B cell (primary cell): ENCODE measurements around the gene CCN5. TPM values are rescaled to one million over a fixed set of nuclear protein-coding genes. Genes with fewer than 3 reads are reported as not detected.
A peak's percentile ranks its signal among the peaks of the same experiment; 100 is the strongest.

Source experiments
- ATAC-seq: fragments of 200-7000 bp; cut with Tn5 transposase; one replicate; pipeline ENCODE4 v1.10.0; 2021; ENCODE audit warnings: low read depth, mild to moderate bottlenecking, moderate number of reproducible peaks, moderate library complexity
- CTCF ChIA-PET: fragments of 350-600 bp; sonication (Branson Sonifier 250); formaldehyde crosslinking; loops from one replicate; lab custom pipeline; 2021; ENCODE audit warnings: antibody characterized with exemption, inconsistent platforms; lab: Charles Lee
- POLR2A ChIA-PET: fragments of 350-600 bp; sonication (Branson Sonifier 250); formaldehyde crosslinking; loops from one replicate; lab custom pipeline; 2021; ENCODE audit warnings: antibody characterized with exemption; lab: Charles Lee
- DNase-seq: peaks from one replicate; pipeline ENCODE4 v3.0.0; 2013
- H2AFZ ChIP-seq: 2 replicates; pipeline ENCODE4 v1.6.1; 2012; ENCODE audit warnings: mild to moderate bottlenecking, low read depth, low read length; ENCODE audit not compliant: insufficient read depth, poor library complexity, severe bottlenecking
- H3K27ac ChIP-seq, 2 donors: 1 replicate in 1 of 2; 2 replicates in 1 of 2; pipeline ENCODE4 v1.5.1; 2012 to 2013; ENCODE audit warnings: low read length in 2 of 2, mild to moderate bottlenecking in 2 of 2, moderate library complexity in 1 of 2
- H3K27me3 ChIP-seq, 4 experiments: fragments of 200-600 bp in 1 of 4; sonication (generic) in 1 of 4; replicated peaks in 1 of 4; 1 replicate in 2 of 4; 2 replicates in 2 of 4; pipeline versions ENCODE4 v1.6.1 to v1.7.0; 2013 to 2016; ENCODE audit warnings: low read length in 3 of 4, mild to moderate bottlenecking in 2 of 4, mixed read lengths in 1 of 4, moderate library complexity in 1 of 4; ENCODE audit not compliant: insufficient read depth in 4 of 4, control insufficient read depth in 3 of 4; ENCODE audit errors: control extremely low read depth in 1 of 4
- H3K36me3 ChIP-seq, 2 experiments: replicated peaks in 1 of 2; 1 replicate in 1 of 2; 2 replicates in 1 of 2; pipeline versions ENCODE4 v1.6.1 to v1.7.1; 2013; ENCODE audit warnings: low read length in 1 of 2; ENCODE audit not compliant: insufficient read depth in 2 of 2, control insufficient read depth in 1 of 2; ENCODE audit errors: control extremely low read depth in 1 of 2, extremely low read depth in 1 of 2
- H3K4me1 ChIP-seq, 2 donors: fragments of 200-600 bp in 1 of 2; sonication (generic) in 1 of 2; 1 replicate in 1 of 2; 2 replicates in 1 of 2; pipeline versions ENCODE4 v1.5.1 to v1.6.1; 2013 to 2017; ENCODE audit warnings: low read length in 2 of 2; ENCODE audit not compliant: control insufficient read depth in 2 of 2, insufficient read depth in 2 of 2
- H3K4me2 ChIP-seq: replicated peaks from 2 replicates; pipeline ENCODE3; 2012; ENCODE audit warnings: mild to moderate bottlenecking, low read depth, low read length; ENCODE audit not compliant: poor library complexity, severe bottlenecking
- H3K4me3 ChIP-seq, 5 experiments: fragments of 200-600 bp in 1 of 5; sonication (generic) in 1 of 5; 1 replicate in 3 of 5; 2 replicates in 2 of 5; pipeline versions ENCODE4 v1.5.1 to v1.7.0; 2011 to 2016; ENCODE audit warnings: low read length in 4 of 5, mild to moderate bottlenecking in 4 of 5, low read depth in 2 of 5, control low read depth in 1 of 5, moderate library complexity in 1 of 5; ENCODE audit not compliant: insufficient read depth in 1 of 5; ENCODE audit errors: control extremely low read depth in 1 of 5, extremely low read depth in 1 of 5
- H3K79me2 ChIP-seq: fragments of 200-600 bp; sonication (generic); one replicate; pipeline ENCODE4 v1.6.0; 2016; ENCODE audit warnings: low read length; ENCODE audit not compliant: control insufficient read depth, insufficient read depth
- H3K9ac ChIP-seq: fragments of 200-600 bp; sonication (generic); 2 replicates; pipeline ENCODE4 v1.6.1; 2017; ENCODE audit warnings: mild to moderate bottlenecking, low read length, moderate library complexity
- H3K9me3 ChIP-seq, 3 donors: one replicate each; pipeline versions ENCODE4 v1.6.1 to v1.7.1; 2013; ENCODE audit warnings: low read length in 2 of 3; ENCODE audit not compliant: control insufficient read depth in 2 of 3, insufficient read depth in 1 of 3; ENCODE audit errors: control extremely low read depth in 1 of 3
- H4K20me1 ChIP-seq: 2 replicates; pipeline ENCODE4 v1.6.0; 2012; ENCODE audit warnings: mild to moderate bottlenecking, low read length; ENCODE audit not compliant: insufficient read depth, control insufficient read depth, poor library complexity, severe bottlenecking
- H3K27ac Mint-ChIP-seq: one replicate; pipeline ENCODE4 v1.8.0; 2021; ENCODE audit warnings: mixed read lengths
- H3K27me3 Mint-ChIP-seq: one replicate; pipeline ENCODE4 v1.8.0; 2021; ENCODE audit warnings: mixed read lengths
- H3K4me1 Mint-ChIP-seq: one replicate; pipeline ENCODE4 v1.8.0; 2021; ENCODE audit warnings: mixed read lengths
- H3K4me3 Mint-ChIP-seq: one replicate; pipeline ENCODE4 v1.8.0; 2021; ENCODE audit warnings: mixed read lengths
- H3K9me3 Mint-ChIP-seq: one replicate; pipeline ENCODE4 v1.8.0; 2022; ENCODE audit warnings: mixed read lengths; ENCODE audit not compliant: insufficient read depth
- EZH2 ChIP-seq: IDR thresholded peaks from 2 replicates; pipeline ENCODE4 v1.6.1; 2012; ENCODE audit warnings: borderline replicate concordance, low read depth, mild to moderate bottlenecking, moderate library complexity, low read length; ENCODE audit not compliant: insufficient read depth, poor library complexity, severe bottlenecking
- WGBS: methylation state at CpG from one replicate; pipeline ENCODE4 v1.1.5; 2013; ENCODE audit warnings: missing lambda C conversion rate; ENCODE audit not compliant: insufficient coverage; 5-methylcytosine and 5-hydroxymethylcytosine counted together
- intact Hi-C: fragments of 100-400 bp; cut with micrococcal nuclease; formaldehyde crosslinking; loops from one replicate; pipeline ENCODE4 v1.10.0; 2022
- polyA plus RNA-seq: library from polyadenylated mRNA; depleted of rRNA; stranded (reverse); fragments of >200 nt; gene quantifications from 2 replicates; pipeline ENCODE4 v1.2.3, GENCODE V29; 2012
- total RNA-seq, 2 donors: library from RNA; stranded (reverse); fragments of 120-200 nt in 1 of 2; gene quantifications; 1 replicate in 1 of 2; 2 replicates in 1 of 2; pipeline versions ENCODE4 v1.2.3 to v1.2.4, GENCODE V29; 2013 to 2022
- TF ChIP-seq, protein P1 (sequence below): fragments of 200-600 bp; IDR thresholded peaks from one replicate; pipeline ENCODE4 v1.8.0; 2022; ENCODE audit warnings: antibody characterized with exemption, mild to moderate bottlenecking

Gene CCN5
- total and polyA plus RNA-seq, 2 donors (not counting 1 experiment from before 2014, with no cell fraction given), result not detected

DNA sequence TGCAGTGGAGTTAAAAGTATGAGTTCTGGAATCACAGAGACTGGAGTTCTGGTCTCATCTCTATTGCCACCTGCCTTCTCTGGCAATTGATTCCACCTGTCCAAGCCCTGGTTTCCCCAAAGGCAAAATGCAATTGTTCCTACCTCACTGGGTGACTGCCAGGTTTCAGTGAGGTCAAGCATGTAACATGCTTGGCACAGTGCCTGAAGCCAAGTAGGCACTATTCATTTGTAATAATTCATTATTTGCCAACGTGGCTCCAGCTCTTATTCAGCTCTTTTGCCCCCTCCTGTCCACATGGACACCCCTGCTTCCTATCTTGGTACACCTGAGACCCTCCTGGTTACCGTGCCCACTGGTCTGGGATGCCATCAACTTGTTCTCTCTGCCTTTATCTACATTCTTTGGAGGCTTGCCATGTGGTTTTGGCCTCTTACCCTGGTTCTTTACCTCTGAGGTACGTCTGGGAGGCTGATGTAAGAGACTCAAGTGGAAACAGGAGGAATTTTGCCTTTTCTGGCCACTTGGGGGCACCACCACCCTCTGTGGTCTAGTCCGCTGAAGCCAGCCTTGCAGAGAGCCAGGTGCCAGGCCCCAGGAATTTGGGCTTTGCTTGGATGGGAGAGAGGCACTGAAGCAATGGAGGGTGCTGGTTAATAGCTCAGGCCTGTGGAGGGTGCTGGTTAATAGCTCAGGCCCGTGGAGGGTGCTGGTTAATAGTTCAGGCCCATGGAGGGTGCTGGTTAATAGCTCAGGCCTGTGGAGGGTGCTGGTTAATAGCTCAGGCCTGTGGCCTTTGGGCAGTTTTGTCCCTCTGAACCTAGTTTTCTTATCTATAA is 32.2 kb downstream of the CCN5 start:
- H4K20me1 ChIP-seq, result no peaks in the 10 kb centered on the region
- TF ChIP-seq EZH2, result no peak
- TF ChIP-seq, protein P1, sequence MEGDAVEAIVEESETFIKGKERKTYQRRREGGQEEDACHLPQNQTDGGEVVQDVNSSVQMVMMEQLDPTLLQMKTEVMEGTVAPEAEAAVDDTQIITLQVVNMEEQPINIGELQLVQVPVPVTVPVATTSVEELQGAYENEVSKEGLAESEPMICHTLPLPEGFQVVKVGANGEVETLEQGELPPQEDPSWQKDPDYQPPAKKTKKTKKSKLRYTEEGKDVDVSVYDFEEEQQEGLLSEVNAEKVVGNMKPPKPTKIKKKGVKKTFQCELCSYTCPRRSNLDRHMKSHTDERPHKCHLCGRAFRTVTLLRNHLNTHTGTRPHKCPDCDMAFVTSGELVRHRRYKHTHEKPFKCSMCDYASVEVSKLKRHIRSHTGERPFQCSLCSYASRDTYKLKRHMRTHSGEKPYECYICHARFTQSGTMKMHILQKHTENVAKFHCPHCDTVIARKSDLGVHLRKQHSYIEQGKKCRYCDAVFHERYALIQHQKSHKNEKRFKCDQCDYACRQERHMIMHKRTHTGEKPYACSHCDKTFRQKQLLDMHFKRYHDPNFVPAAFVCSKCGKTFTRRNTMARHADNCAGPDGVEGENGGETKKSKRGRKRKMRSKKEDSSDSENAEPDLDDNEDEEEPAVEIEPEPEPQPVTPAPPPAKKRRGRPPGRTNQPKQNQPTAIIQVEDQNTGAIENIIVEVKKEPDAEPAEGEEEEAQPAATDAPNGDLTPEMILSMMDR, result peak; percentile 66
- no peak overlapping the region for H3K9ac ChIP-seq
- DNase-seq, result peak; percentile 66
- intact Hi-C loops, result loop anchor here (1.0 to 5.0 kb wide), 2 partner anchors 120 to 350 kb away; no protein-coding TSS in a partner anchor
- H3K9me3 ChIP-seq, result peaks cover 0 to 3% (median 0%) of the 10 kb centered on the region in 3 donors
- no peak overlapping the region for H3K4me3 ChIP-seq
- H2AFZ ChIP-seq, result no peak overlapping the region
- peak overlapping the region; percentile 60 for H3K4me3 Mint-ChIP-seq
- ChIA-PET CTCF (interaction anchor here (0.8 to 3.3 kb wide), 18 partner anchors 10 to 363 kb away, joined by 3 to 13 read pairs (median 6); no protein-coding TSS in a partner anchor), POLR2A (interaction anchor here (0.6 kb wide), 1 partner anchor 366 kb away, joined by 3 read pairs; no protein-coding TSS in a partner anchor)
- peaks cover 7 to 15% of the 10 kb centered on the region in 2 donors for H3K4me1 ChIP-seq
- H3K27ac Mint-ChIP-seq, result no peak overlapping the region
- H3K36me3 ChIP-seq, result no peaks in the 10 kb centered on the region
- peak; percentile 44 for ATAC-seq
- H3K79me2 ChIP-seq, result no peaks in the 10 kb centered on the region
- H3K4me2 ChIP-seq, result no peak overlapping the region
- 9% methylated on average over 4 of the region's 5 CpGs for WGBS
- no peak overlapping the region for H3K27ac ChIP-seq
- H3K4me1 Mint-ChIP-seq, result peaks cover 16% of the 10 kb centered on the region
- peaks cover 34% of the 10 kb centered on the region for H3K27me3 Mint-ChIP-seq
- no peaks in the 10 kb centered on the region for H3K9me3 Mint-ChIP-seq
- H3K27me3 ChIP-seq, result peaks cover 0 to 42% (median 20%) of the 10 kb centered on the region in 4 experiments
